Prostate gland (tissue), 2 donors: ENCODE measurements around the gene ZNF330. TPM values are rescaled to one million over a fixed set of nuclear protein-coding genes. Genes with fewer than 3 reads are reported as not detected.
A peak's percentile ranks its signal among the peaks of the same experiment; 100 is the strongest.

ENCODE experiments used
- DNase-seq: peaks from one replicate; pipeline ENCODE4 v3.0.0-alpha.2; 2019; ENCODE audit warnings: low spot score
- H3K27ac ChIP-seq, 2 donors: fragments of 200-600 bp; sonication (generic); 2 replicates each; pipeline ENCODE4 v1.5.1; 2017 to 2019
- H3K27me3 ChIP-seq: fragments of 200-600 bp; sonication (generic); replicated peaks from 2 replicates; pipeline ENCODE4 v1.5.1; 2019; ENCODE audit not compliant: insufficient read depth
- H3K36me3 ChIP-seq, 2 donors: fragments of 200-600 bp; sonication (generic); 1 replicate in 1 of 2; 2 replicates in 1 of 2; pipeline versions ENCODE4 v1.5.1 to v1.8.1; 2017 to 2019
- H3K4me1 ChIP-seq: fragments of 200-600 bp; sonication (generic); replicated peaks from 2 replicates; pipeline ENCODE4 v1.5.1; 2019
- H3K4me3 ChIP-seq, 2 donors: fragments of 200-600 bp; sonication (generic); 2 replicates each; pipeline ENCODE4 v1.5.1; 2017 to 2019
- H3K9me3 ChIP-seq: fragments of 200-600 bp; sonication (generic); 2 replicates; pipeline ENCODE4 v1.5.1; 2017
- CTCF ChIP-seq, 4 experiments: fragments of 200-600 bp in 2 of 4; fragments of 450-650 bp in 2 of 4; sonication (generic) in 2 of 4; IDR thresholded peaks; 1 replicate in 3 of 4; 2 replicates in 1 of 4; pipeline ENCODE4 v1.5.1; 2016 to 2019; ENCODE audit warnings: antibody characterized with exemption in 4 of 4, mild to moderate bottlenecking in 2 of 4, moderate library complexity in 2 of 4
- POLR2A ChIP-seq: fragments of 450-650 bp; IDR thresholded peaks from one replicate; pipeline ENCODE4 v1.6.1; 2016; ENCODE audit warnings: antibody characterized with exemption, mild to moderate bottlenecking
- POLR2AphosphoS5 ChIP-seq: sonication (generic); formaldehyde crosslinking; IDR thresholded peaks from one replicate; pipeline ENCODE4 v1.6.1; 2017; ENCODE audit warnings: antibody characterized with exemption
- WGBS: methylation state at CpG from one replicate; pipeline ENCODE4 v1.1.5; 2018; 5-methylcytosine and 5-hydroxymethylcytosine counted together
- intact Hi-C: fragments of 100-400 bp; cut with DNase I; formaldehyde crosslinking; loops from one replicate; pipeline ENCODE4 v1.14.2; 2022
- total RNA-seq, 2 donors: library from RNA; depleted of rRNA; stranded (reverse); fragments of >200 nt; gene quantifications; one replicate each; pipeline ENCODE4 v1.1.0, GENCODE V29; 2016

ZNF330 gene
- total RNA-seq = 10 to 100 TPM; 12.1 to 22.7 TPM

GRCh38 chr4:141220691-141221659 lies at the start of gene ZNF330:
Gene ZNF330 (plus strand): TSS chr4:141220895. CDS start chr4:141222372, 1,477 bp downstream.
- intact Hi-C loops = loop anchor here (10.0 kb wide), 1 partner anchor 356 kb away; no protein-coding TSS in a partner anchor
- Histone ChIP-seq H3K36me3 (no peaks in the 10 kb centered on the region), H3K4me1 (no peaks in the 10 kb centered on the region), H3K27me3 (no peaks in the 10 kb centered on the region), H3K27ac (peak within 1 kb of the TSS; percentile 93 to 97), H3K4me3 (peak within 1 kb of the TSS; percentile 81 to 96), H3K9me3 (no peaks in the 10 kb centered on the region)
- TF ChIP-seq POLR2A (peak; percentile 82), CTCF (IDR thresholded peaks at IDR 0.05) (peak in 3 of 4 experiments; percentile 19 to 37 (median 29)), POLR2AphosphoS5 (peak; percentile 94)
- WGBS = under 1% methylated on average over 46 of the region's 57 CpGs
- peak; percentile 87 for DNase-seq

DNA sequence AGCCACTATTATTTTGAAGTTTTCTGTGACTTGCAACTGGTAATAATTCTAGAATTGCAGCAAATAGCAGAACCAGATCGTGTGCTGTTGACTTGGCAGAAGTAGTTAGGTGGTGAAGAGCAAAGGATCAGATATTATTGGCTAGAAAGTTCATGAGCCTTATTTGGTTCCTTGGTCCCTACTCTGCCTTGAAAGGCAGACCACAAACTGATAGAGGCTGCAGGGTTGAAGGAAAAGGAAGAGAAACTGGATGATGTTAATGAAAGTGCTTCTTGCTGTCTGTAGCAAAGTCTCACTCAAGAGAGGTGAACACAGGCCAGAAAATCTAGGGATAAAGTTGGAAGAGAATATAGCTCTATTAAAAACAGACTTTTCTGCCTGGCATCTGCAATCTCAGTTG lies 46.2 kb upstream of the ZNF330 start:
- Histone ChIP-seq H3K9me3 (no peaks in the 10 kb centered on the region), H3K27me3 (no peaks in the 10 kb centered on the region), H3K27ac (no peak overlapping the region), H3K36me3 (no peaks in the 10 kb centered on the region), H3K4me3 (no peak overlapping the region), H3K4me1 (no peaks in the 10 kb centered on the region)
- 39% methylated on average over 1 of the region's 1 CpG for WGBS
- intact Hi-C loops = no loop called here
- no peak for TF ChIP-seq POLR2A
- TF ChIP-seq POLR2AphosphoS5 = no peak
- no peak for TF ChIP-seq CTCF (IDR thresholded peaks at IDR 0.05)
- DNase-seq = no peak

GRCh38 chr4:141177171-141177570 lies 43.5 kb upstream of the ZNF330 start:
- H3K4me1 ChIP-seq = no peaks in the 10 kb centered on the region
- no peaks in the 10 kb centered on the region for H3K9me3 ChIP-seq
- intact Hi-C loops = no loop called here
- 63% methylated on average over 1 of the region's 1 CpG for WGBS
- H3K4me3 ChIP-seq = no peak overlapping the region
- H3K36me3 ChIP-seq = no peaks in the 10 kb centered on the region
- no peaks in the 10 kb centered on the region for H3K27me3 ChIP-seq
- no peak for DNase-seq
- H3K27ac ChIP-seq = no peak overlapping the region
- no peak for TF ChIP-seq POLR2A
- TF ChIP-seq POLR2AphosphoS5 = no peak
- no peak for TF ChIP-seq CTCF (IDR thresholded peaks at IDR 0.05)

GRCh38 chr4:141179474-141180373 lies 41.0 kb upstream of the ZNF330 start:
- Histone ChIP-seq H3K9me3 (no peaks in the 10 kb centered on the region), H3K4me3 (no peak overlapping the region), H3K27me3 (no peaks in the 10 kb centered on the region), H3K36me3 (no peaks in the 10 kb centered on the region), H3K27ac (no peak overlapping the region), H3K4me1 (no peaks in the 10 kb centered on the region)
- intact Hi-C loops = no loop called here
- WGBS = 40% methylated on average over 8 of the region's 8 CpGs
- DNase-seq = no peak
- no peak for TF ChIP-seq CTCF (IDR thresholded peaks at IDR 0.05)
- TF ChIP-seq POLR2AphosphoS5 = no peak
- TF ChIP-seq POLR2A = no peak
